ENCODE data around the gene OSCP1. TPM values are rescaled to one million over a fixed set of nuclear protein-coding genes. Genes with fewer than 3 reads are reported as not detected.

OSCP1 gene
- total and polyA plus RNA-seq, 4 donors: 16.9 to 31.4 (median 23.2) TPM

GRCh38 chr1:36482724-36483388 is 32.6 kb upstream of the OSCP1 start, which contains the start of gene CSF3R:
CSF3R (minus strand) TSS chr1:36482913; CDS start chr1:36479496, 3,417 bp downstream.
- Histone ChIP-seq H3K36me3 (ENCODE audit: control insufficient read depth in 4 of 4, insufficient read depth in 4 of 4, low read length in 4 of 4) (no peaks in the 10 kb centered on the region), H3K27ac (ENCODE audit: low read depth in 1 of 2, low read length in 1 of 2) (peak within 1 kb of the TSS in 1 of 2 donors; percentile 85), H3K9ac (ENCODE audit: insufficient read depth in 1 of 2, low read length in 2 of 2) (peak within 1 kb of the TSS in 1 of 2 donors; percentile 47), H3K9me3 (ENCODE audit: control insufficient read depth in 4 of 4, insufficient read depth in 3 of 4, low read length in 3 of 4) (no peaks in the 10 kb centered on the region), H3K27me3 (ENCODE audit: control insufficient read depth in 3 of 3, insufficient read depth in 3 of 3, low read length in 2 of 3) (no peaks in the 10 kb centered on the region), H3K4me1 (ENCODE audit: control insufficient read depth in 5 of 5, insufficient read depth in 5 of 5, low read length in 5 of 5) (peaks cover 0 to 19% (median 4%) of the 10 kb centered on the region in 5 donors), H3K4me3 (peak within 1 kb of the TSS; percentile 34)
- 6 to 26% methylated on average over 13 of the region's 13 CpGs for WGBS, 2 donors
- TF ChIP-seq, protein P1, sequence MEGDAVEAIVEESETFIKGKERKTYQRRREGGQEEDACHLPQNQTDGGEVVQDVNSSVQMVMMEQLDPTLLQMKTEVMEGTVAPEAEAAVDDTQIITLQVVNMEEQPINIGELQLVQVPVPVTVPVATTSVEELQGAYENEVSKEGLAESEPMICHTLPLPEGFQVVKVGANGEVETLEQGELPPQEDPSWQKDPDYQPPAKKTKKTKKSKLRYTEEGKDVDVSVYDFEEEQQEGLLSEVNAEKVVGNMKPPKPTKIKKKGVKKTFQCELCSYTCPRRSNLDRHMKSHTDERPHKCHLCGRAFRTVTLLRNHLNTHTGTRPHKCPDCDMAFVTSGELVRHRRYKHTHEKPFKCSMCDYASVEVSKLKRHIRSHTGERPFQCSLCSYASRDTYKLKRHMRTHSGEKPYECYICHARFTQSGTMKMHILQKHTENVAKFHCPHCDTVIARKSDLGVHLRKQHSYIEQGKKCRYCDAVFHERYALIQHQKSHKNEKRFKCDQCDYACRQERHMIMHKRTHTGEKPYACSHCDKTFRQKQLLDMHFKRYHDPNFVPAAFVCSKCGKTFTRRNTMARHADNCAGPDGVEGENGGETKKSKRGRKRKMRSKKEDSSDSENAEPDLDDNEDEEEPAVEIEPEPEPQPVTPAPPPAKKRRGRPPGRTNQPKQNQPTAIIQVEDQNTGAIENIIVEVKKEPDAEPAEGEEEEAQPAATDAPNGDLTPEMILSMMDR (IDR thresholded peaks at IDR 0.05; ENCODE audit: control extremely low read depth, extremely low read depth): no peak
- DNase-seq: peak; percentile 34 to 60 (median 42)
- ATAC-seq (ENCODE audit: insufficient read depth, low FRiP score): no peak

GRCh38 chr1:36481771-36482723 is 31.8 kb upstream of the OSCP1 start:
- 6 to 15% methylated on average over 26 of the region's 26 CpGs for WGBS, 2 donors
- Histone ChIP-seq H3K27ac (ENCODE audit: low read depth in 1 of 2, low read length in 1 of 2) (peak overlapping the region in 1 of 2 donors; percentile 85), H3K4me1 (ENCODE audit: control insufficient read depth in 5 of 5, insufficient read depth in 5 of 5, low read length in 5 of 5) (peaks cover 0 to 19% (median 3%) of the 10 kb centered on the region in 5 donors)

GRCh38 chr1:36481091-36481490 is 30.8 kb upstream of the OSCP1 start:
- H3K4me1 ChIP-seq (ENCODE audit: control insufficient read depth in 5 of 5, insufficient read depth in 5 of 5, low read length in 5 of 5): peaks cover 0 to 19% (median 3%) of the 10 kb centered on the region in 5 donors
- no peaks in the 10 kb centered on the region for H3K9me3 ChIP-seq (ENCODE audit: control insufficient read depth in 4 of 4, insufficient read depth in 3 of 4, low read length in 3 of 4)
- TF ChIP-seq, protein P1 (IDR thresholded peaks at IDR 0.05; ENCODE audit: control extremely low read depth, extremely low read depth): no peak
- 76 to 80% methylated on average over 6 of the region's 6 CpGs for WGBS, 2 donors
- H3K27me3 ChIP-seq (ENCODE audit: control insufficient read depth in 3 of 3, insufficient read depth in 3 of 3, low read length in 2 of 3): no peaks in the 10 kb centered on the region
- DNase-seq (no peak), ATAC-seq (ENCODE audit: insufficient read depth, low FRiP score) (no peak)
- no peak overlapping the region for H3K27ac ChIP-seq (ENCODE audit: low read depth in 1 of 2, low read length in 1 of 2)
- no peaks in the 10 kb centered on the region for H3K36me3 ChIP-seq (ENCODE audit: control insufficient read depth in 4 of 4, insufficient read depth in 4 of 4, low read length in 4 of 4)
- no peak overlapping the region for H3K9ac ChIP-seq (ENCODE audit: insufficient read depth in 1 of 2, low read length in 2 of 2)
- H3K4me3 ChIP-seq: no peak overlapping the region

More at GRCh38 chr1:36481771-36482723, 31.8 kb upstream of the OSCP1 start:
- Histone ChIP-seq H3K9me3 (ENCODE audit: control insufficient read depth in 4 of 4, insufficient read depth in 3 of 4, low read length in 3 of 4) (no peaks in the 10 kb centered on the region), H3K4me3 (peak overlapping the region; percentile 34), H3K36me3 (ENCODE audit: control insufficient read depth in 4 of 4, insufficient read depth in 4 of 4, low read length in 4 of 4) (no peaks in the 10 kb centered on the region), H3K27me3 (ENCODE audit: control insufficient read depth in 3 of 3, insufficient read depth in 3 of 3, low read length in 2 of 3) (no peaks in the 10 kb centered on the region), H3K9ac (ENCODE audit: insufficient read depth in 1 of 2, low read length in 2 of 2) (peak overlapping the region in 1 of 2 donors; percentile 47)
- ATAC-seq (ENCODE audit: insufficient read depth, low FRiP score) (no peak), DNase-seq (peak in 1 of 3 donors; percentile 18)
- TF ChIP-seq, protein P1 (IDR thresholded peaks at IDR 0.05; ENCODE audit: control extremely low read depth, extremely low read depth): no peak
